T-helper 2 cell treated with Interferon-gamma antibody and Interleukin-4, amounts not matched to agents 5 μg/mL and 100 μg/mL, for 36 hours (primary cell): ENCODE measurements around the gene ILDR2.

Source experiments
- DNase-seq: peaks from one replicate; pipeline ENCODE4 v3.0.0; 2021; ENCODE audit warnings: low spot score
- H3K27ac Mint-ChIP-seq: one replicate; pipeline ENCODE4 v1.8.0; 2021; ENCODE audit warnings: mild to moderate bottlenecking, mixed read lengths
- H3K27me3 Mint-ChIP-seq: one replicate; pipeline ENCODE4 v1.8.0; 2021; ENCODE audit warnings: low read depth, mixed read lengths
- H3K36me3 Mint-ChIP-seq: one replicate; pipeline ENCODE4 v1.8.0; 2021; ENCODE audit warnings: low read depth, mixed read lengths
- H3K4me1 Mint-ChIP-seq: one replicate; pipeline ENCODE4 v1.8.0; 2021; ENCODE audit warnings: low read depth, mixed read lengths
- H3K4me3 Mint-ChIP-seq: one replicate; pipeline ENCODE4 v1.8.0; 2022; ENCODE audit warnings: mild to moderate bottlenecking, moderate library complexity, mixed read lengths
- H3K9me3 Mint-ChIP-seq: one replicate; pipeline ENCODE4 v1.8.0; 2021; ENCODE audit warnings: mixed read lengths

Gene ILDR2, protein sequence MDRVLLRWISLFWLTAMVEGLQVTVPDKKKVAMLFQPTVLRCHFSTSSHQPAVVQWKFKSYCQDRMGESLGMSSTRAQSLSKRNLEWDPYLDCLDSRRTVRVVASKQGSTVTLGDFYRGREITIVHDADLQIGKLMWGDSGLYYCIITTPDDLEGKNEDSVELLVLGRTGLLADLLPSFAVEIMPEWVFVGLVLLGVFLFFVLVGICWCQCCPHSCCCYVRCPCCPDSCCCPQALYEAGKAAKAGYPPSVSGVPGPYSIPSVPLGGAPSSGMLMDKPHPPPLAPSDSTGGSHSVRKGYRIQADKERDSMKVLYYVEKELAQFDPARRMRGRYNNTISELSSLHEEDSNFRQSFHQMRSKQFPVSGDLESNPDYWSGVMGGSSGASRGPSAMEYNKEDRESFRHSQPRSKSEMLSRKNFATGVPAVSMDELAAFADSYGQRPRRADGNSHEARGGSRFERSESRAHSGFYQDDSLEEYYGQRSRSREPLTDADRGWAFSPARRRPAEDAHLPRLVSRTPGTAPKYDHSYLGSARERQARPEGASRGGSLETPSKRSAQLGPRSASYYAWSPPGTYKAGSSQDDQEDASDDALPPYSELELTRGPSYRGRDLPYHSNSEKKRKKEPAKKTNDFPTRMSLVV

DNA sequence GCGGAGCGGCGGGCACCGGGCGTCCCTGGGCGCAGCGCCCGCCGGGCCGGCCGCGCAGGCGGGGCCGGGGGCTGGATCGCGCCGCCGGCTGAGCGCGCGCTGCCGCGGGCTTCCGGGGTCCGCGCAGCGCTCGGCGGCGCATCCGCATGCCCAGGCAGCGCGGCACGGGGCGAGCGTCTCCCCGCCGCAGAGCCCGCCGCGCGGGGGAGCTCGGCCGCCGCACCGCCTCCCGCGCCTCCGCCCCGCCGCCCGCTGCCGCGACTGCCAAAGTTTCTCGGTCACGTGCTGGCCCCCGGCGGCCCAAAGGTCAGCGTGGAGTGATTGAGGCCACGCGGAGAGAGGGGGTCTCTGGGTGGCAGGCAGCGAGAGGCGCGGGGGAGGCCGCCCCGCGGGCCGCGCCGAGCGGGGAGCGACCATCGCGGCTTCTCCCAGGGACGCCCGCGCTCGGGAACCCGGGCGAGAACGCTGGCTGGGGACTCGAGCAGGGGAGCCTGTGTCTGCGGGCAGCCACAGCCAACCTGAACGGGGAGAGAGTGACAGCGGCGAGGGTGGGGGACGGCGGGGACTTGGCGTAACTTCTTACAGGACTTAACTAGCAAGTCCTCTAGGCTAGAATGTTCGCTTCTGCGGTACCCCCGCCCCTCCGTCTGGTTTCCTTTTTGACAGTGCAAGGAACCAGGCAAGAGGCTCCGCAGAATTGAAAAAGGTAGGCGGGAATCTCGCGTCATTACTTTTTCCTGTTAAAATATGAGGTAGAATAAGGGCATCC is at the start of gene ILDR2:
Gene ILDR2 (minus strand): TSS at position 180 of the 769 bp plus-strand sequence. CDS start 272 bp downstream, outside the sequence.
- Mint-ChIP-seq H3K27me3 (peaks cover 19% of the 10 kb centered on the region), H3K4me1 (peaks cover 36% of the 10 kb centered on the region), H3K36me3 (no peaks in the 10 kb centered on the region), H3K9me3 (no peaks in the 10 kb centered on the region), H3K4me3 (peak within 1 kb of the TSS; percentile 90), H3K27ac (peak within 1 kb of the TSS; percentile 64)
- DNase-seq = peak; percentile 80

DNA sequence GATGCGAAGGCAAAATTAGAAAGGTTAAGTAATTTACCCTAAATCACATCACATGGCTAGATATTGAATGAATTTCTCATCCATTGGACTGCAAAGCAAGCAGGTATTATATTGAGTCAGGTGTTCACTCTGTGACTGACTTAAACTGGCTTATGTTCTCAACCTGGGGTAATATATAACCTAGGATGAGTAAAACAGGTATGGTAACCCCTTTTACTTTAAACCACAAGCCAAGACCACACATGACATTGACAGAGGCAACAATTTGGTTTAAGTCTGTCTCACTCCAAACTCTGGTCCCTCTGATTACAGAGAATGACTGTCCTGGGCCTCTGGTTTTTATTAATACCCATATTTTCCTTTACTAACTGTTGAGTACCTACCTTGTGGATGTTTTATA is 47.0 kb upstream of the ILDR2 start:
- no peak for DNase-seq
- Mint-ChIP-seq H3K36me3 (no peaks in the 10 kb centered on the region), H3K4me1 (no peaks in the 10 kb centered on the region), H3K4me3 (no peak overlapping the region), H3K9me3 (no peaks in the 10 kb centered on the region), H3K27ac (no peak overlapping the region), H3K27me3 (peaks cover 11% of the 10 kb centered on the region)

DNA sequence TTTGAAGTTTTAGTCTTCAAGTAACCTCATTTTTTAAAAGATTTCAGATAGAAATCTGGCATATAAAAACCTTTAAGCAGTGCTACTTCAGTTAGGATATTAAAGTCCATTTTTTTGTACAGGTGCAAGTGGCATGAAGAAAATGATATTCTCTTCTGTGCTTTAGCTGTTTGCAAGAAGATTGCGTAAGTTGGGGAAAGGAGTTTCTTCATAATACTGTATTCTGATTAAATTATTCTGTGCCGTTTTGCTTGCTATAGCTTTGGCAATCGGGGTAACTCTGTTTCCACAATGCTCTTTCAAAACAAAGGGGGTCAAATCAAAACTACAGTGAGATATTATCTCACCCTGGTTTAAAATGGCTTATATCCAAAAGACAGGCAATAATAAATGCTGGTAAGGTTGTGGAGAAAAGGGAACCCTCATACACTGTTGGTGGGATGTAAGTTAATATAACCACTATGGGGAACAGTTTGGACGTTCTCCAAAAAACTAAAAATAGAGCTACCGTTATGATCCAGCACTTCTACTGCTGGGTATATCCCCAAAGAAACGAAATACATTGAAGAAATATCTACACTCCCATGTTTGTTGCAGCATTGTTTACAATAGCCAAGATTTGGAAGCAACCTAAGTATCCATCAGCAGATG is 40.9 kb upstream of the ILDR2 start:
- H3K36me3 Mint-ChIP-seq = no peaks in the 10 kb centered on the region
- H3K27me3 Mint-ChIP-seq = peaks cover 21% of the 10 kb centered on the region
- H3K4me1 Mint-ChIP-seq = peaks cover under 1% of the 10 kb centered on the region
- H3K27ac Mint-ChIP-seq = no peak overlapping the region
- H3K4me3 Mint-ChIP-seq = no peak overlapping the region
- H3K9me3 Mint-ChIP-seq = no peaks in the 10 kb centered on the region
- DNase-seq = no peak

DNA sequence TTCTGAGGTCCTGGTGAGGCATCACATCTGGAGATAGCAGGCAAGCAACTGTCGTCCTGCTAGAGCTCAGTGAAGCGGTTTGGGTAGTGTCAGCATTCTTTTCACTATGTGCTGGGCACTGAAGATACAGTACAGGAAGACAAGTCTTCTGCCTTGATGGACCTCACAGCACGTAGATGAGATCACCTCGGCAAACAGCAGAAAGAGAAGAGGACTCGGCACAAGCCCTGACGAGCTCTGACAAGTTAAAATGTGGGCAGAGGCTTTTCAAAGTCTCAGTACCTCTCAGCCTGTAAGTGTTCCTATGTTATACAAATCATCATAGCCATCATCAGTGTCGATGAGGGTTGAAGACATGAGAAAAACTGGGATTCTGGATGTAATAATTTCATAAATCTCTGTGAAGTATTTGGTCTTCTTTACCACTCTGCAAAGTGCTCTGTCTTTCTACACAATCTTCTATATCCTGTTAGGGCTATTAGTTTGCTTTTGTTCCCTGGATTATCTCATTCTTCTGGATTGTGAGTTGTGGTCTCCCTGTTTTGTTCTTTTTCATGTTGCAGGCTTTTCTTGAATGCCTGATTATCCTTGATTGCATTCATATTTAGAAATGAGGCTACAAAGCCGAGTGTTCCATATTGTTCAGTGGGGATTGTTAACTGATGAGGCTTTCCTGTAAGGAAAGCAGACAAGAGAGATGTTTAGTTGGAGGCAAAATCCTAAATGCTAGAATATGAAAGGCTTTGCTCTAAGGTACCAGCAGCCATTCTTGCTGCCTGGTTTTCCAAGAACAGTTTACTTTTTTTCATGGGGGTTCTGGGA is 38.0 kb upstream of the ILDR2 start:
- no peaks in the 10 kb centered on the region for H3K9me3 Mint-ChIP-seq
- no peaks in the 10 kb centered on the region for H3K36me3 Mint-ChIP-seq
- no peak overlapping the region for H3K4me3 Mint-ChIP-seq
- no peak for DNase-seq
- H3K27me3 Mint-ChIP-seq = peaks cover 33% of the 10 kb centered on the region
- no peak overlapping the region for H3K27ac Mint-ChIP-seq
- peaks cover 5% of the 10 kb centered on the region for H3K4me1 Mint-ChIP-seq

DNA sequence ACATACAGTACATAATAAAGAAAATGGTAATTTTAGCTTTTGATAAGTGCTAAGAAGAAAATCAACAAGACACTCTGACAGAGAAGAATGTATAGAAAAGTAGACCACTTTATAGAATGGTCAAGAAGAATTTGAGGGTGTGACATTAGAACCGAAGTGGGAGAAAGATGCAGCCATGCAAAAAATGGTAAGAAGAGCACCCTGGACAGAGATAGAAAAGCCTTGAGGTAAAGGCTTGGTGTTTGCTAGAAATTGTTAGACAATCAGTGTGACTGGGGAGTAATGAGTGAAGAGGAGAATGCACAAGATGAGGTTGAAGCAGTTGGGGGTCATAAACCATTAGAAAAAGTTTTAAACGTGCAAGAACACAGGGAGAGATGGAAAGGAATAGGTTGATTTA is 37.2 kb upstream of the ILDR2 start:
- Mint-ChIP-seq H3K27ac (no peak overlapping the region), H3K36me3 (no peaks in the 10 kb centered on the region), H3K27me3 (peaks cover 35% of the 10 kb centered on the region), H3K4me1 (peaks cover 5% of the 10 kb centered on the region), H3K9me3 (no peaks in the 10 kb centered on the region), H3K4me3 (no peak overlapping the region)
- DNase-seq = no peak

DNA sequence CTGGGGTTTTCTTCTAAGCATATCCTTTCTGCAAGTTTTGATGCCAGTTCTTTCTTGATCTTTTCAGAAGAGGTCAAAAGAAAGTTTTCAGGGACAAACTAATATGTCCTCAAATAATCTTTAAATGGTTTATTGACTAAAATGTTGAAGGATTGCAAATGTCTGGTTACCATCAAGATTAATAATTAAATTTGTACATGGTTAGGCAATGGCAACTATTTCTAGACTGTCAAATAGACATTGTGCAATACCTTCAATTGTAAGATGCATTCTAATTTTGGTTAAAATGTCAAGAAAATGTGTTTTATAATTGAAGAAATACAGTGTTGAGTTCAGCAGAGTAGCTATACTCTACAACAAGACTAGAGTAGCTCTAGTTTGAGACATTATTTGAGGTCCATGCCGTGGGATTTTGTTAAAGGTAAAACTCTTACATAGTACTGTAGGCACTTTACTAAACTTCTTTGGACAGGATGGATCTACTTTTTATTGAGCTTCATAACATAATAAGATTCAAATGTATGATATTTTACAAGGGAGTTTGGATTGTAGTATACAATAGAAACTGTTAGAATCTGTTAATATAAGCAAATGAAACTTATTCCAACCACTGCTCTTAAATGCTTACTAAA is 36.3 kb upstream of the ILDR2 start:
- Mint-ChIP-seq H3K9me3 (no peaks in the 10 kb centered on the region), H3K4me3 (no peak overlapping the region), H3K36me3 (no peaks in the 10 kb centered on the region), H3K27me3 (peaks cover 37% of the 10 kb centered on the region), H3K4me1 (peaks cover 5% of the 10 kb centered on the region), H3K27ac (no peak overlapping the region)
- DNase-seq = no peak

DNA sequence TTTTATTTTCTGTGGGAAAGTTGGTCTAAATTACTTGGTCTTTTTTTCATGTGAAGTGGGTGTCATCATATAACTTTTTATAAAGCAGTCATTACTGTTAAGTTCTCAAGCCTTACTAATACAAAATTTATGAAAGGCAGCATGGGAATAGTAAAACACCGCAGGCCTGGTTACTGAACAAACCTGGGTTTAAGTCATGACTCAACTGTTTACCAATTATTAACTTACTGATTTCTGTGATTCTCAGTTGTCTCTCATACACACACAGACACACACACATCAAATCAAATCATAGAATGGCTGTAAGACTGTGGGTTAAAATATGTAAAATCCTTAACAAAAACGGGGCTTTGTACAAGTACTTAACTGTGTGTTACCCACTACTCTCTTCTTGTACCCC is 28.4 kb upstream of the ILDR2 start:
- Mint-ChIP-seq H3K4me3 (no peak overlapping the region), H3K9me3 (peaks cover 24% of the 10 kb centered on the region), H3K4me1 (peaks cover 15% of the 10 kb centered on the region), H3K36me3 (peaks cover 2% of the 10 kb centered on the region), H3K27me3 (peaks cover 4% of the 10 kb centered on the region), H3K27ac (no peak overlapping the region)
- DNase-seq = no peak

DNA sequence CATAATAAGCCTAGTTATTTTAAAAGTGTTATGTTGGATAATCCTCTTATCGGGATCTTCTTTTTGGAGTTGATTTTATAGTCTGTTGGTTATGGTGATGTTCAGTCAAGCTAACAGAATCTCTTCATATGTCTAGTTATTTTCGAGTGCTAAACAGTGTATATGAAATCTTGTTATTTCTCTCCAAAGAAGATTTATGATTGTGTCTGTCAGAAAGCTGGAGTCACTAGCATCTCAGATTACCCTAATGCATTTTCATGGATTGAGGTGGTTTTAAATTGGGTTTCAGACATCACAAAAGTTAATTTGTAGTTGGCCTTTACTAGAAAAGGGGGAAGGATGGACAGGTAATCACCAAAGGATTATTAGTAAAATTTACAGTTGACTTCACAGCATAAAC is 27.0 kb upstream of the ILDR2 start:
- DNase-seq = no peak
- H3K27ac Mint-ChIP-seq = no peak overlapping the region
- peaks cover 18% of the 10 kb centered on the region for H3K4me1 Mint-ChIP-seq
- H3K27me3 Mint-ChIP-seq = peaks cover 2% of the 10 kb centered on the region
- no peak overlapping the region for H3K4me3 Mint-ChIP-seq
- peaks cover 2% of the 10 kb centered on the region for H3K36me3 Mint-ChIP-seq
- peaks cover 24% of the 10 kb centered on the region for H3K9me3 Mint-ChIP-seq

DNA sequence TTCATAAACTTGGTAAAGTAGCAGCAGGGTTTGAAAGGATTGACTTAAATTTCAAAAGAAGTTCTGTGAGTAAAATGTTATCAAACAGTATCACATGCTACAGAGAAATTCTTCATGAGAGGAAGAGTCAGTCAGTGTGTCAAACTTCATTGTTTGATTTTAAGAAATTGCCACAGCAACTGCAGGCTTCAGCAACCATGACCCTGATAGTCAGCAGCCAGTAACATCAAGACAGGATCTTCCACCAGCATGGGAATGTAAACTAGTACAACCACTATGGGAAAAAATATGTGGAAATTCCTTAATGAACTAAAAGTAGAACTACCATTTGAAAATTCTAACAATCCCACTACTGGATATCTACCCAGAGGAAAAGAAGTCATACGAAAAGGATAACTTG is 25.2 kb upstream of the ILDR2 start:
- no peak overlapping the region for H3K27ac Mint-ChIP-seq
- H3K27me3 Mint-ChIP-seq = peaks cover 4% of the 10 kb centered on the region
- peaks cover 2% of the 10 kb centered on the region for H3K36me3 Mint-ChIP-seq
- H3K4me1 Mint-ChIP-seq = peaks cover 18% of the 10 kb centered on the region
- no peak for DNase-seq
- H3K9me3 Mint-ChIP-seq = peaks cover 24% of the 10 kb centered on the region
- H3K4me3 Mint-ChIP-seq = no peak overlapping the region

DNA sequence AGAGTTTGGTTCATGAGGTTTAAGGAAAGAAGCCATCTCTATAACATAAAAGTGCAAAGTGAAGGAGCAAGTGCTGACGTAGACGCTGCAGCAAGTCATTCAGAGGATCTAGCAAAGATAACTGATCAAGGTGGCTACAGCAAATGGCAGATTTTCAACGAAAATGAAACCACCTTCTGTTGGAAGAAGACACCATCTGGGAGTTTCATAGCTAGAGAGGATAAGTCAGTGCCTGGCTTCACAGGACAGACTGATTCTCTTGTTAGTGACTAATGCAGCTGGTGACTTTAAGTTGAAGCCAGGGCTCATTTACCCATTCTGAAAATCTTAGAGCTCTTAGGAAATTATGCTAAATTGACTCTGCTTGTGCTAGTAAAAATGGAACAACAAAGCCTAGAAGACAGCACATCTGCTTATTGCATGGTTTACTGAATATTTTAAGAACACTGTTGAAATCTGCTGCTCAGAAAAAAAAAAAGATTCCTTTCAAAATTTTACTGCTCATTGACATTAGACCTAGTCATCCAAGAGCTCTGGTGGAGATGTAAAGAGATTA is 24.2 kb upstream of the ILDR2 start:
- Mint-ChIP-seq H3K36me3 (peaks cover 2% of the 10 kb centered on the region), H3K4me1 (peaks cover 18% of the 10 kb centered on the region), H3K4me3 (peak overlapping the region; percentile 48), H3K9me3 (peaks cover 24% of the 10 kb centered on the region), H3K27me3 (peaks cover 4% of the 10 kb centered on the region), H3K27ac (peak overlapping the region; percentile 67)
- DNase-seq = peak; percentile 28

DNA sequence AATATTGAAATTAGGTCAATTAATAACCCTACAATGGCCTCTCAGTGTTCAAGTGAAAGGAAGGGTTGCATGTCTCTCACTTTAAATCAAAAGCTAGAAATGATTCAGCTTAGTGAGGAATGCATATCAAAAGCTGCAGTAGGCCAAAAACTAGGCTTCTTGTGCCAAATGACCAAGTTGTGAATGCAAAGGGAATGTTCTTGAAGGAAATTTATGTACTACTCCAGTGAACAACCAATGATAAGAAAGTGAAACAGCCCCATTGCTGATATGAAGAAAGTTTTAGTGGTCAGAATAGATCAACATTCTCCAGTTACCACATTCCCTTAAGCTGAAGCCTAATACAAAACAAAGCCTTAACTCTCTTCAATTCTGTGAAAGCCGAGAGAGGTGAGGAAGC is 23.7 kb upstream of the ILDR2 start:
- peaks cover 2% of the 10 kb centered on the region for H3K36me3 Mint-ChIP-seq
- H3K4me1 Mint-ChIP-seq = peaks cover 18% of the 10 kb centered on the region
- H3K4me3 Mint-ChIP-seq = peak overlapping the region; percentile 48
- peak overlapping the region; percentile 67 for H3K27ac Mint-ChIP-seq
- no peak for DNase-seq
- peaks cover 5% of the 10 kb centered on the region for H3K27me3 Mint-ChIP-seq
- peaks cover 24% of the 10 kb centered on the region for H3K9me3 Mint-ChIP-seq

DNA sequence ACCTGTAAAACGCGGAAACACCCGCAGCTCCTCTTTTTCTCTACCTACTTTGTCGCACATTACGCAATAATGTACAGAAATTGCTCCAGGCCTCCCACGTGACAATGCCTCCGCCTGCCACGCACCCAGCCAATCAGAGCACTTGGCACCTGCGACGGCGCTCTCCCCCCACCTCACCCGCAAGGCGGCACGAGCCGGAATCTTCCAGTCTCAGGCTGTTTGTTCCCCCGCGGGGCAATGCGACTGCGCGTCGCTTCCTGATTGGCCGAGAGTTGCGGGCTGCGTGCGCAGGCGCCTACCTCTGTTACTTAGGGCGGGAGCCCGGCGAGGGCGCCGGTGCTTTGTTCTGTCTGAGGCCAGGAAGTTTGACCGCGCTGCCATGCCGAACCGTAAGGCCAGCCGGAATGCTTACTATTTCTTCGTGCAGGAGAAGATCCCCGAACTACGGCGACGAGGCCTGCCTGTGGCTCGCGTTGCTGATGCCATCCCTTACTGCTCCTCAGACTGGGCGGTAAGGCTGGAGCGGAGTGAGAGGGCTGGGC is 13.7 kb upstream of the ILDR2 start, which contains the start of gene MAEL:
Gene MAEL (plus strand): TSS at position 307 of the 542 bp plus-strand sequence. CDS start 73 bp downstream, at position 380.
- Mint-ChIP-seq H3K27me3 (peaks cover 44% of the 10 kb centered on the region), H3K36me3 (no peaks in the 10 kb centered on the region), H3K4me3 (no peak within 1 kb of the TSS), H3K27ac (no peak within 1 kb of the TSS), H3K9me3 (no peaks in the 10 kb centered on the region), H3K4me1 (no peaks in the 10 kb centered on the region)
- no peak for DNase-seq
